ENCODE measurements around the gene ARHGEF10L.
"Not testable (repeated sequence)": the region's sequence is repeated elsewhere in the genome, so short reads cannot be mapped to it uniquely, and the experiment has no call there.

ARHGEF10L gene, protein sequence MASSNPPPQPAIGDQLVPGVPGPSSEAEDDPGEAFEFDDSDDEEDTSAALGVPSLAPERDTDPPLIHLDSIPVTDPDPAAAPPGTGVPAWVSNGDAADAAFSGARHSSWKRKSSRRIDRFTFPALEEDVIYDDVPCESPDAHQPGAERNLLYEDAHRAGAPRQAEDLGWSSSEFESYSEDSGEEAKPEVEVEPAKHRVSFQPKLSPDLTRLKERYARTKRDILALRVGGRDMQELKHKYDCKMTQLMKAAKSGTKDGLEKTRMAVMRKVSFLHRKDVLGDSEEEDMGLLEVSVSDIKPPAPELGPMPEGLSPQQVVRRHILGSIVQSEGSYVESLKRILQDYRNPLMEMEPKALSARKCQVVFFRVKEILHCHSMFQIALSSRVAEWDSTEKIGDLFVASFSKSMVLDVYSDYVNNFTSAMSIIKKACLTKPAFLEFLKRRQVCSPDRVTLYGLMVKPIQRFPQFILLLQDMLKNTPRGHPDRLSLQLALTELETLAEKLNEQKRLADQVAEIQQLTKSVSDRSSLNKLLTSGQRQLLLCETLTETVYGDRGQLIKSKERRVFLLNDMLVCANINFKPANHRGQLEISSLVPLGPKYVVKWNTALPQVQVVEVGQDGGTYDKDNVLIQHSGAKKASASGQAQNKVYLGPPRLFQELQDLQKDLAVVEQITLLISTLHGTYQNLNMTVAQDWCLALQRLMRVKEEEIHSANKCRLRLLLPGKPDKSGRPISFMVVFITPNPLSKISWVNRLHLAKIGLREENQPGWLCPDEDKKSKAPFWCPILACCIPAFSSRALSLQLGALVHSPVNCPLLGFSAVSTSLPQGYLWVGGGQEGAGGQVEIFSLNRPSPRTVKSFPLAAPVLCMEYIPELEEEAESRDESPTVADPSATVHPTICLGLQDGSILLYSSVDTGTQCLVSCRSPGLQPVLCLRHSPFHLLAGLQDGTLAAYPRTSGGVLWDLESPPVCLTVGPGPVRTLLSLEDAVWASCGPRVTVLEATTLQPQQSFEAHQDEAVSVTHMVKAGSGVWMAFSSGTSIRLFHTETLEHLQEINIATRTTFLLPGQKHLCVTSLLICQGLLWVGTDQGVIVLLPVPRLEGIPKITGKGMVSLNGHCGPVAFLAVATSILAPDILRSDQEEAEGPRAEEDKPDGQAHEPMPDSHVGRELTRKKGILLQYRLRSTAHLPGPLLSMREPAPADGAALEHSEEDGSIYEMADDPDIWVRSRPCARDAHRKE (N-terminal part only)

GRCh38 chr1:17539477-17540254 lies at the start of gene ARHGEF10L:
TSS of gene ARHGEF10L (plus strand) at chr1:17539698. CDS start at chr1:17580596, 40,898 bp downstream.
- DNase-seq (ENCODE audit: low read depth): no peak

GRCh38 chr1:17489768-17490417 lies 49.6 kb upstream of the ARHGEF10L start:
- not testable (repeated sequence) for DNase-seq (ENCODE audit: low read depth)

DNA sequence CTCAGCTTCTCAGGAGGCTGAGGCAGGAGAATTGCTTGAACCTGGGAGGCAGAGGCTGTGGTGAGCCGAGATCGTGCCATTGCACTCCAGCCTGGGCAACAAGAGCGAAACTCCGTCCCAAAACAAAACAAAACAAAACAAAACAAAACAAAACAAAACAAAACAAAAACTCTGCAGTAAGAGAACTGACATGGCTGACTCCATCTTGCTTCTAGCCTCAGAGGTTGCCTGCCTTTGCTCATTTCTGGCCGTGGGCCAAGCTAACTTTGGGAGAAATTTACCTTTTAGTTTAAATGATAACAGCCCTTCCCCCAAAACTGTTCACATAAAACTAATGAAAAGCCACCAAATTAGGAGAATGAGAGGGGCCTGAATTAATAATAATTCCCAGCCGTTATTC lies 48.8 kb upstream of the ARHGEF10L start:
- DNase-seq (ENCODE audit: low read depth): not testable (repeated sequence)

DNA sequence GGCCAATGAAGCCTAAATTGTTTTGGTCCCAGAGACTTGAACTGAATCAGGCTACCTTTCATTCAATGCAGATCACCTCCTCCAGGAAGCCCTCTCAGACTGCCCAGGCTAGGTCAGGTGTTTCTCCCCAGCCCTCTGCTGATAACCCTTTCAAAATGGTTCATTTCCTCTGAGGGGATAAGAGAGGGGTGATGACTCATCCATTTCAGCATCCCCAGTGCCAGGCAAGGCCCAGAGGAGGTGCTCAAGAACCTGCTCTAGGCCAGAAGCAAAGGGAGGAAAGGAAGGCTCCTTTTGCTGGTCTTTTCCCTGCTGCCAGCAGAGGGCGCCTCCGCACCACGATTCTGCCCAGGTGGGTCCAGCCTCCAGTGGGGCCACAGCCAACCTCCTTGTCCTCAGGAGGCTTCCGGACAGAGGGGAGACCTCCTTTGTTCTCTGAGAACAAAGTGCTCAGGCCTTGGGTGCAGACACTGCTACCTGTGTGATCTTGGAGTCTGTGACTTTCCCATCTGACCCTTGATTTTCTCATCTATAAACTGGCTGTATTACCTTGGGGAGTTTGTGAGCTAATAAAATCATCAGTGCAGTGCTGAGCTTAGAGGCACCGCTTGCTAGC lies 45.3 kb upstream of the ARHGEF10L start:
- peak; percentile 49 for DNase-seq (ENCODE audit: low read depth)

DNA sequence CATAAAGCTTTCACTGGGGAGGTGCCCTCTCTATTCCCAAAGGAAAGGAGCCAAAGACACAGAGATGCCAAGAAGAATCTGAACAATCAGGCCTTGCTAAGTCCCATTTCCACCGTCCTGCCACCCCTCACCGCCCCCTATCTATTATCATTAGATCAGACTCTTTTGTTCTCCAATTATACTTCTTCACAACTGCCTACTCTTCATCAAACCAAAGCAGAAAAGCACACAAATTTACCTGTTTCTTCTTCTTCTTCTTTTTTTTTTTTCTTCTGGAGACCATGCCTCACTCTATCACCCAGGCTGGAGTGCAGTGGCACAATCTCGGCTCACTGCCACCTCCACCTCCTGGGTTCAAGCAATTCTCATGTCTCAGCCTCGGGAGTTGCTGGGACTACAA lies 43.1 kb upstream of the ARHGEF10L start:
- DNase-seq (ENCODE audit: low read depth): no peak

DNA sequence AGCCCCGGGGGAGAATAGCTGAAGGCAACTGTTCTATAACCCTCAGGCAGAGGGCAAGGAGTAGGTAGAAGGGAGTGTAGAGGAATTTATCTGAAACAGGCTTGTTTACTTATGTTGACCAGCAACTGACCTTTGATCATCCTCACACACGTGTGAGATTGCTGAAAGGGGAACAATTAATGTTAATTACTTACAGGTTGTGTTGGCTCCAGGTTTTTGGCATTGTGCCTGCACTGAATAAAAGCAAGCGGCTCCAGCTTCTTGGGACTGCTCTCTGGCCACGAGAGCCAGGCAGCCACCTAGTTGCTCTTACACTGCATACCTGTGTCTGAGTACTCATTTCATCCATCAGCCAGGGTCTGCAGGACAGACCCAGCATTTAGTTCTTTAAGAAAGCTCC lies 41.3 kb upstream of the ARHGEF10L start:
- no peak for DNase-seq (ENCODE audit: low read depth)

GRCh38 chr1:17502326-17502778 lies 37.1 kb upstream of the ARHGEF10L start:
- DNase-seq (ENCODE audit: low read depth): peak; percentile 28

- DNase-seq (ENCODE audit: low read depth): no peak
Observed at GRCh38 chr1:17503146-17503545, 36.4 kb upstream of the ARHGEF10L start.

DNA sequence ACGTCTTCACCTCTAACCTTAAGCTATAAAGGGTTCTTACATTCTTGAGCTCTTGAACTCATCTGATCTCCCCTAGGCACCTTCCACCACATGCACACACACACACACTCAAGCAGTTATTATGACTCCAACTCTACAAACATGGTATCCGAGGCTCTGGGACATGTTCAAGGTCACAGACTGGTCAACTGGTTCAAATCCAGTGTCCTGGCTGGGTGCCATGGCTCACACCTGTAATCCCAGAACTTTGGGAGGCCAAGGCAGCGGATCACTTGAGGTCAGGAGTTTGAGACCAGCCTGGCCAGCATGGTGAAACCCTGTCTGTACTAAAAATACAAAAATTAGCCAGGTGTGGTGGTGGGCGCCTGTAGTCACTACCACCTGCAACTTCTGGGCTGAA lies 32.3 kb upstream of the ARHGEF10L start:
- DNase-seq (ENCODE audit: low read depth): not testable (repeated sequence)

DNA sequence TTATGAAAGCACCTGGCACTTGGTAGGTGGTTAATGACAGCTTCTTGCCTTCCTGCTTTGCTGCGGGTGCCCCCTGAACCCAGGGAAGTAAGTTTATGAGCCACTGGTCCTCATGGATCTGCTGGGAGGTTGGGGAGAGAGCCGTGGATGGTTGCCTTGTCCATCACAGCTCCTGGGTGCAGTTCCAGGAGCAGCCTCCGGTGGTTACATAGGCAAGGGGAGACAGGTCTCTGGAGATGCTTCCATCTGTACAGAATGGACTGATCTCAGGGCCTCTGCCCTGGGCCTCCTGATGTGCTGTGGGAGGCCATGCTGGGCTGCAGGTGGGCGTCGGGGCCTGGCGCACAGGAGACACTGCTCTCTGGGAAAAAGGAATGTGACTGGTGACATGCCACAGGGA lies 31.6 kb upstream of the ARHGEF10L start:
- no peak for DNase-seq (ENCODE audit: low read depth)

DNA sequence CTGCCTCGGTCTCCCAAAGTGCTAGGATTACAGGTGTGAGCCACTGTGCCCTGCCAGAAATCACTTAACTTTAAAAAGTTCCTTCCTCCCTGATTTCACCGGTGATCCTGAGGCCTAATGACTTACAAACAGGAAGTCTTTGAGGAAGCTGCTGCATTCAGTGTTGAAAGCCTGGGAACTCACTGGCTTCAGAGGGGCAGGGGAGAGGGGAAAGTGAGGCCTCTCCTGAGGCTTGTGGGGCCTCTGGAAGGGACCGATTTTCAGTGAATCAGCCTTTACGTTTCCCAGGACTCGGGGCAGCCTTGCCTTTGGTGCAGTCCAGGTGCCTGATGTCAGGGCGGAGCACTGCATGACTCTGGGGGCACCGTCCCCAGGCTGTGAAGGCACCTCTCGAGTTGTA lies 30.1 kb upstream of the ARHGEF10L start:
- DNase-seq (ENCODE audit: low read depth): no peak

- no peak for DNase-seq (ENCODE audit: low read depth)
Observed at GRCh38 chr1:17510138-17510537, 29.4 kb upstream of the ARHGEF10L start.

DNA sequence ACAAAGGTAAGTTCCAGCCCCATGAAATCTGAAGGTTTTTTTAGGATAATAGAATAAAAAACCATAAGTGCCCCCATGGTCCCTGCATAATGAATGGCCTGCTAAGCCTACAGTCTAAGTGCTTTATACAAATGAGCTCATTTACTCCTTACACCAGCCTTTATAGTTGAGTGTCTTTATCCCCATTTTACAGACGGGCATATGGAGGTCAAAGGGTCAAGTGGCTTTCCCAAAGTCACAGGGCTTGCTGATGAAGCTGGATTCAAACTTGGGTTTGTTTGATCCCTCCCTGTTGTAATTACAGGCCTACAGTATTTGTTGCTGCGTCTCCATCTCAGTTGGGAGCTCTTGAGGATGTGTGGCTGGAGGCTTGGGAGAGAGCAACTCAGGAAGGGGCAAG lies 28.3 kb upstream of the ARHGEF10L start:
- DNase-seq (ENCODE audit: low read depth): no peak

DNA sequence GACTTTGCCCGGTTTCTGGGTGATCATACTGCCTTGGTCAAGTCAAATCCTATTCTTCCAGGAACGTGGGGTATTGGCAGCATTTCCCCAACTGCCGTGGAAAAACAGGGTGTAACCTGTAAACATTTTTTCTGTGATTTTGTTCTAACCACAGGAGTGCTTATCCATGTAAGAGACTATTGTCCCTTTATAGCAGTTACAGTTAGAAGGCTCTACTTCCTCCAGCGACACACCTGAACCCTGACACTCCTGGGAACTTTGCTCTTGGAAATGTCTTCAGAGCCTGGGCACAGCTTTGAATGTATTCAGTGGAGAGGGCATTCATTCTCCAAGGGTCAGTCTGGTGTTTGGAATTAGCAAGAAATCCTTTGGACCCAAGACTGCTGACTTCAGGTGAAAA lies 26.4 kb upstream of the ARHGEF10L start:
- DNase-seq (ENCODE audit: low read depth): no peak

DNA sequence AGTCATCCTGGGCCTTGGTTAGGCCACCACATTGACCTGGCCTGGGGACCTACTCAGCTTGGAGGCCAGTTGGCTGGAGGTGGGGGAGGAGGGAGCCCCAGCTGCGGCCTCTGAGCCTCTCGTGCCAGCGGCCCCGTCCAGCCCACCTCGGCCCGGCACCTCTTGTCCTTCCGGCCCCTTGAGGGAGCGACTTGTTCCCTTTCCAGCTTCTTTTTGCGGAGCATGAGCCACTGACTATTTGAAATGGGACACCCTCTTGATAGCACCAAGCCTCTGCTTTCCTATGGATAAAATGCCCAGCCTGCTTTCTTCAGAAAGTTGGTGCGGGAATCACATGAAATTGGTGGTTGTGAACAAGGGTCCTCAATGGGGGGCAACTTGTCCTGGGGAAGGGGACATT lies 24.7 kb upstream of the ARHGEF10L start:
- no peak for DNase-seq (ENCODE audit: low read depth)

DNA sequence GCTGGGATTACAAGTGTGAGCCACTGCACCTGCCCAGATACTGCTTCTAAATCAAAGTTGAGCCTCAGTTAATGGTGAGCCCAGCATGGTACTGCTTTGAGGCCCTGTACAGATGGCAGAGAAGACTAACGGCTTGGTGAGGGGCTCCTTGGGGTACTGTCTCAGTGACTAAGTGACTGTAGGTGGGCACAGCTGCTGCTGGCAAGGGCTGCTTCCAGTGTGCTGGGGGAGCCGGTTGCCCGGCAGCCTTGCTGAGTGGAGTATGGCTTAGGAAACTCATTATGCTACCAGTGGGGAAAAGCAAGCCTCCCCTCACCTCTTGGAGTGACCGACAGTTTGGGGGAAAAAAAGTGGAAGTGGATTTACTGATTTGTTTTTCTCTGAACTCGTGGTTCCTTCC lies 23.6 kb upstream of the ARHGEF10L start:
- no peak for DNase-seq (ENCODE audit: low read depth)

DNA sequence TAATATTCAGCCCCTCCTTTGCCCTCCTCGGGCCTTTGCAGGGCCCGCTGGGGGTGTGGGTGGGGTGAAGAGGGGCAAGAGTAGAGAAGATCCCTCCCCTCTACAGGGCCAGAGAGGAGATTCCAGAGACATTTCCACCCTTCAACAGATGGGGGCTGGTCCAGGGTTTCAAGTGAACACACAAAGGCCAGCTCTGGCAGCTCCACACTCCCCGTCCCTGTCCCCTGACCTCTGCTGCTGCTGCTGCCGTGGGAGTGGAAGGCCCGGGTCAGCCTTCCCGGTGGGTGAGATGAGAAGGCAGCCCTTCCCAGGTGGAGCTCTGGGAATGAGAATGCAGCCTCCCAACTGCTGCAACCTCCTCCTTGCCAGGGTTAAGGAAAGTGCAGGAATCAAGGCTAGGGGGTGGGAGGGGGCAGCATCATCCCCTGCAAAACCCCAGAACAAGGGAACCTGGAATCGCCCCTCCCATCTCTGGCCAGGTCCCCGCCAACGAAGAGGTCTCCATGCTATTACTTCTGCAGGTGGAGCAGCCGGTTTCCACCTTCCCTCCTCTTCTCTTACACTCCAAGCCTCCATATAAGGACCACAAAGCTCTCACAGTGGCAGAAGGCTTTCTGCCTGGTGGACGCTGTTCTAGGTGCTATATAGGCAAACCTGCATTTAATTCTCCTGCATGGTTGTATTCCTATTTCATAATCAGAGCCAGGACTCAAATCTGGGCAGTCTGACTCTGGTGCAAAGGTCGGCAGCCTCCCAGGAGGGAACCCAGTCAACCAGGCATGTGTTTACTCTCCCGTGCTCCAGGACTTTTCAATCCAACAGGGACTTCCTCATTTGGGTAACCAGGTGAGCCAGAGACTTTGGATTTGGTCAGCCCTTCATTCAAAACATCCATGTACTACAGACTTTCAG lies 22.9 kb upstream of the ARHGEF10L start:
- DNase-seq (ENCODE audit: low read depth): no peak

DNA sequence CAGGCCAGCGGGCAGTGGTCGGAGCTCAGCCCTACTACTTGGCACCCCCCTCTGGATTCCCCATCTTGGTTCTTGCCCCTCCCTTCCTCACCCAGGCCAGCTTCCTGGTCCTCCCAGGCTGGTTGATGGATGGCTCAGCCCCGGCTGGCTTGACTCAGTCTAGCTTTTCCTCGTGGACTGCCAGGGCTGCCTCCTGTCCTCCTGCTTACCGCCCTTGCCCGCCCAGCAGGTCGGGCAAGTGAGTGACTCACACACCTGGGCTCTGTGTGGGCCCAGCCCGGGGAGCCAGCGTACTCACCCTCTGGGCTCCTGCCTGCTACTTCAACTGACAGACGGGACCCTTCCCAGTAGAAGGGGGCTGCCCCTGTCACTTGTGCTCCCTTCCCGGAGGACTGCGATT lies 19.5 kb upstream of the ARHGEF10L start:
- DNase-seq (ENCODE audit: low read depth): no peak
